Gastroesophageal sphincter (tissue), 3 donors: ENCODE measurements around the gene PPP3CA.

Experiments
- POLR2A ChIP-seq, 2 donors: fragments of 450-650 bp; IDR thresholded peaks; one replicate each; pipeline ENCODE4 v1.6.1; 2017; ENCODE audit warnings: antibody characterized with exemption in 2 of 2, mild to moderate bottlenecking in 2 of 2, moderate library complexity in 1 of 2
- TF ChIP-seq, protein P1 (sequence below), 4 experiments: fragments of 200-600 bp in 2 of 4; fragments of 450-650 bp in 2 of 4; sonication (generic) in 1 of 4; IDR thresholded peaks; one replicate each; pipeline ENCODE4 v1.5.1; 2017 to 2019; ENCODE audit warnings: antibody characterized with exemption in 4 of 4, mild to moderate bottlenecking in 2 of 4, moderate library complexity in 2 of 4

GRCh38 chr4:101217353-101218031 lies 129.8 kb downstream of the PPP3CA start:
- TF ChIP-seq, protein P1, sequence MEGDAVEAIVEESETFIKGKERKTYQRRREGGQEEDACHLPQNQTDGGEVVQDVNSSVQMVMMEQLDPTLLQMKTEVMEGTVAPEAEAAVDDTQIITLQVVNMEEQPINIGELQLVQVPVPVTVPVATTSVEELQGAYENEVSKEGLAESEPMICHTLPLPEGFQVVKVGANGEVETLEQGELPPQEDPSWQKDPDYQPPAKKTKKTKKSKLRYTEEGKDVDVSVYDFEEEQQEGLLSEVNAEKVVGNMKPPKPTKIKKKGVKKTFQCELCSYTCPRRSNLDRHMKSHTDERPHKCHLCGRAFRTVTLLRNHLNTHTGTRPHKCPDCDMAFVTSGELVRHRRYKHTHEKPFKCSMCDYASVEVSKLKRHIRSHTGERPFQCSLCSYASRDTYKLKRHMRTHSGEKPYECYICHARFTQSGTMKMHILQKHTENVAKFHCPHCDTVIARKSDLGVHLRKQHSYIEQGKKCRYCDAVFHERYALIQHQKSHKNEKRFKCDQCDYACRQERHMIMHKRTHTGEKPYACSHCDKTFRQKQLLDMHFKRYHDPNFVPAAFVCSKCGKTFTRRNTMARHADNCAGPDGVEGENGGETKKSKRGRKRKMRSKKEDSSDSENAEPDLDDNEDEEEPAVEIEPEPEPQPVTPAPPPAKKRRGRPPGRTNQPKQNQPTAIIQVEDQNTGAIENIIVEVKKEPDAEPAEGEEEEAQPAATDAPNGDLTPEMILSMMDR (IDR thresholded peaks at IDR 0.05): no peak
- TF ChIP-seq POLR2A (IDR thresholded peaks at IDR 0.05): no peak
